Tibial nerve (tissue), 4 donors: ENCODE results near the gene GPR152. TPM values are rescaled to one million over a fixed set of nuclear protein-coding genes. Genes with fewer than 3 reads are reported as not detected.

Experiments used
- DNase-seq, 2 donors: peaks; one replicate each; pipeline ENCODE4 v3.0.0-alpha.2; 2019; ENCODE audit warnings: low spot score in 2 of 2
- H3K27ac ChIP-seq, 4 donors: fragments of 200-600 bp; sonication (generic) in 3 of 4; one replicate each; pipeline ENCODE4 v1.5.1; 2017 to 2019; ENCODE audit warnings: mild to moderate bottlenecking in 1 of 4
- H3K27me3 ChIP-seq, 2 donors: fragments of 200-600 bp; sonication (generic) in 1 of 2; one replicate each; pipeline versions ENCODE4 v1.5.1 to v1.6.0; 2017 to 2019
- H3K36me3 ChIP-seq, 3 donors: fragments of 200-600 bp; sonication (generic); one replicate each; pipeline ENCODE4 v1.5.1; 2018 to 2019
- H3K4me1 ChIP-seq, 4 donors: fragments of 200-600 bp; sonication (generic) in 3 of 4; one replicate each; pipeline ENCODE4 v1.5.1; 2017 to 2019
- H3K4me3 ChIP-seq, 4 donors: fragments of 200-600 bp; sonication (generic) in 3 of 4; one replicate each; pipeline ENCODE4 v1.5.1; 2017 to 2019; ENCODE audit warnings: mild to moderate bottlenecking in 1 of 4, moderate library complexity in 1 of 4
- H3K9me3 ChIP-seq, 4 donors: fragments of 200-600 bp; sonication (generic) in 3 of 4; one replicate each; pipeline ENCODE4 v1.5.1; 2017 to 2019
- EP300 ChIP-seq, 2 donors: sonication (generic); formaldehyde crosslinking; IDR thresholded peaks; one replicate each; pipeline ENCODE4 v1.6.1; 2017; ENCODE audit warnings: antibody characterized with exemption in 2 of 2, mild to moderate bottlenecking in 1 of 2
- POLR2A ChIP-seq, 2 donors: fragments of 450-650 bp; IDR thresholded peaks; one replicate each; pipeline ENCODE4 v1.6.1; 2017; ENCODE audit warnings: antibody characterized with exemption in 2 of 2, mild to moderate bottlenecking in 2 of 2, moderate library complexity in 2 of 2
- WGBS, 2 donors: methylation state at CpG; one replicate each; pipeline ENCODE4 v1.1.5; 2018; 5-methylcytosine and 5-hydroxymethylcytosine counted together
- total RNA-seq, 4 donors: library from RNA; depleted of rRNA; stranded (reverse); fragments of >200 nt; gene quantifications; one replicate each; pipeline ENCODE4 v1.1.0, GENCODE V29; 2016
- TF ChIP-seq, protein P1 (sequence below), 5 experiments: fragments of 200-600 bp in 3 of 5; fragments of 450-650 bp in 2 of 5; sonication (generic) in 3 of 5; IDR thresholded peaks; one replicate each; pipeline ENCODE4 v1.5.1; 2016 to 2019; ENCODE audit warnings: antibody characterized with exemption in 5 of 5, mild to moderate bottlenecking in 3 of 5, moderate library complexity in 2 of 5

GPR152 gene
- total RNA-seq, 4 donors from 2014 or later = not detected

- TF ChIP-seq POLR2A (IDR thresholded peaks at IDR 0.05) (no peak), EP300 (IDR thresholded peaks at IDR 0.05) (no peak)
- TF ChIP-seq, protein P1, sequence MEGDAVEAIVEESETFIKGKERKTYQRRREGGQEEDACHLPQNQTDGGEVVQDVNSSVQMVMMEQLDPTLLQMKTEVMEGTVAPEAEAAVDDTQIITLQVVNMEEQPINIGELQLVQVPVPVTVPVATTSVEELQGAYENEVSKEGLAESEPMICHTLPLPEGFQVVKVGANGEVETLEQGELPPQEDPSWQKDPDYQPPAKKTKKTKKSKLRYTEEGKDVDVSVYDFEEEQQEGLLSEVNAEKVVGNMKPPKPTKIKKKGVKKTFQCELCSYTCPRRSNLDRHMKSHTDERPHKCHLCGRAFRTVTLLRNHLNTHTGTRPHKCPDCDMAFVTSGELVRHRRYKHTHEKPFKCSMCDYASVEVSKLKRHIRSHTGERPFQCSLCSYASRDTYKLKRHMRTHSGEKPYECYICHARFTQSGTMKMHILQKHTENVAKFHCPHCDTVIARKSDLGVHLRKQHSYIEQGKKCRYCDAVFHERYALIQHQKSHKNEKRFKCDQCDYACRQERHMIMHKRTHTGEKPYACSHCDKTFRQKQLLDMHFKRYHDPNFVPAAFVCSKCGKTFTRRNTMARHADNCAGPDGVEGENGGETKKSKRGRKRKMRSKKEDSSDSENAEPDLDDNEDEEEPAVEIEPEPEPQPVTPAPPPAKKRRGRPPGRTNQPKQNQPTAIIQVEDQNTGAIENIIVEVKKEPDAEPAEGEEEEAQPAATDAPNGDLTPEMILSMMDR (IDR thresholded peaks at IDR 0.05) = no peak
- Histone ChIP-seq H3K27me3 (no peaks in the 10 kb centered on the region), H3K4me1 (peaks cover 0 to 8% (median 0%) of the 10 kb centered on the region in 4 donors), H3K4me3 (no peak overlapping the region), H3K27ac (peak overlapping the region in 1 of 4 donors; percentile 43), H3K36me3 (peaks cover 0 to 97% (median 20%) of the 10 kb centered on the region in 3 donors), H3K9me3 (no peaks in the 10 kb centered on the region)
- 91 to 95% methylated on average over 8 to 13 of the region's 16 CpGs for WGBS, 2 donors
- no peak for DNase-seq
Measured at GRCh38 chr11:67495234-67496005, 42.9 kb upstream of the GPR152 start.

- Histone ChIP-seq H3K4me1 (peaks cover 0 to 8% (median 0%) of the 10 kb centered on the region in 4 donors), H3K4me3 (no peak overlapping the region), H3K9me3 (no peaks in the 10 kb centered on the region), H3K36me3 (peaks cover 0 to 97% (median 20%) of the 10 kb centered on the region in 3 donors), H3K27ac (peak overlapping the region in 1 of 4 donors; percentile 43), H3K27me3 (no peaks in the 10 kb centered on the region)
- TF ChIP-seq EP300 (IDR thresholded peaks at IDR 0.05) (no peak), POLR2A (IDR thresholded peaks at IDR 0.05) (no peak)
- TF ChIP-seq, protein P1 (IDR thresholded peaks at IDR 0.05) = no peak
- WGBS, 2 donors = 89 to 93% methylated on average over 55 to 59 of the region's 59 CpGs
- DNase-seq = no peak
Measured at GRCh38 chr11:67494371-67495233, 42.1 kb upstream of the GPR152 start.

- Histone ChIP-seq H3K36me3 (peaks cover 0 to 99% (median 20%) of the 10 kb centered on the region in 3 donors), H3K9me3 (no peaks in the 10 kb centered on the region), H3K27ac (peak overlapping the region in 1 of 4 donors; percentile 83), H3K4me1 (peaks cover 0 to 8% (median 0%) of the 10 kb centered on the region in 4 donors), H3K27me3 (no peaks in the 10 kb centered on the region), H3K4me3 (no peak overlapping the region)
- WGBS, 2 donors = 93% methylated on average over 61 to 65 of the region's 65 CpGs
- TF ChIP-seq, protein P1 (IDR thresholded peaks at IDR 0.05) = no peak
- TF ChIP-seq POLR2A (IDR thresholded peaks at IDR 0.05) = no peak
- TF ChIP-seq EP300 (IDR thresholded peaks at IDR 0.05) = no peak
- no peak for DNase-seq
Measured at GRCh38 chr11:67493548-67494370, 41.2 kb upstream of the GPR152 start.

GRCh38 chr11:67492801-67493547 is 40.4 kb upstream of the GPR152 start:
- TF ChIP-seq, protein P1 (IDR thresholded peaks at IDR 0.05) = no peak
- TF ChIP-seq POLR2A (IDR thresholded peaks at IDR 0.05) = no peak
- no peak for TF ChIP-seq EP300 (IDR thresholded peaks at IDR 0.05)
- Histone ChIP-seq H3K36me3 (peaks cover 0 to 96% (median 20%) of the 10 kb centered on the region in 3 donors), H3K27ac (peak overlapping the region; percentile 50 to 83 (median 63)), H3K27me3 (no peaks in the 10 kb centered on the region), H3K4me3 (no peak overlapping the region), H3K4me1 (peaks cover 0 to 8% (median 0%) of the 10 kb centered on the region in 4 donors), H3K9me3 (no peaks in the 10 kb centered on the region)
- WGBS, 2 donors = 71 to 89% methylated on average over 13 to 42 of the region's 46 CpGs
- DNase-seq = no peak
